Fibroblast of mammary gland (primary cell): ENCODE measurements around the gene ADTRP.

Experiments
- DNase-seq: peaks from one replicate; pipeline ENCODE4 v3.0.0-alpha.2; 2010; ENCODE audit warnings: low read depth
- H3K4me3 ChIP-seq: 2 replicates; pipeline ENCODE4 v1.5.1; 2011; ENCODE audit warnings: low read depth, mild to moderate bottlenecking, low read length, moderate library complexity; ENCODE audit not compliant: control insufficient read depth
- CTCF ChIP-seq: conservative IDR thresholded peaks from 2 replicates; pipeline ENCODE4 v1.5.1; 2011; ENCODE audit warnings: low read depth, low read length, inconsistent platforms; ENCODE audit not compliant: control insufficient read depth, insufficient read depth

Gene ADTRP

GRCh38 chr6:11712760-11713159, 65.8 kb downstream of the ADTRP start:
- peak; percentile 66 for DNase-seq
- no peak for TF ChIP-seq CTCF
- H3K4me3 ChIP-seq = no peak overlapping the region

GRCh38 chr6:11711984-11712711, 66.5 kb downstream of the ADTRP start:
- TF ChIP-seq CTCF = no peak
- H3K4me3 ChIP-seq = no peak overlapping the region
- DNase-seq = peak; percentile 71

GRCh38 chr6:11711003-11711983, 67.3 kb downstream of the ADTRP start:
- no peak overlapping the region for H3K4me3 ChIP-seq
- no peak for TF ChIP-seq CTCF
- DNase-seq = peak; percentile 12

GRCh38 chr6:11710311-11710761, 68.3 kb downstream of the ADTRP start:
- H3K4me3 ChIP-seq = no peak overlapping the region
- TF ChIP-seq CTCF = no peak
- no peak for DNase-seq

GRCh38 chr6:11706171-11706570, 72.4 kb downstream of the ADTRP start:
- TF ChIP-seq CTCF = no peak
- no peak overlapping the region for H3K4me3 ChIP-seq
- DNase-seq = no peak

GRCh38 chr6:11705483-11705882, 73.1 kb downstream of the ADTRP start:
- DNase-seq = no peak
- H3K4me3 ChIP-seq = no peak overlapping the region
- TF ChIP-seq CTCF = no peak
